ENCODE results near the gene CUL5.
A peak's percentile ranks its signal among the peaks of the same experiment; 100 is the strongest.
"Not testable (repeated sequence)": the region's sequence is repeated elsewhere in the genome, so short reads cannot be mapped to it uniquely, and the experiment has no call there.

CUL5 gene

GRCh38 chr11:108117746-108118371 is 109.2 kb downstream of the CUL5 start:
- DNase-seq = peak; percentile 79

- not testable (repeated sequence) for DNase-seq
Measured at GRCh38 chr11:108120936-108121273, 112.2 kb downstream of the CUL5 start.

GRCh38 chr11:108121274-108122155 is 112.8 kb downstream of the CUL5 start, which contains the start of gene ACAT1:
Gene ACAT1, plus strand, starts transcription at chr11:108121567. Its CDS starts 40 bp downstream, at chr11:108121607.
- peak; percentile 97 for DNase-seq

DNA sequence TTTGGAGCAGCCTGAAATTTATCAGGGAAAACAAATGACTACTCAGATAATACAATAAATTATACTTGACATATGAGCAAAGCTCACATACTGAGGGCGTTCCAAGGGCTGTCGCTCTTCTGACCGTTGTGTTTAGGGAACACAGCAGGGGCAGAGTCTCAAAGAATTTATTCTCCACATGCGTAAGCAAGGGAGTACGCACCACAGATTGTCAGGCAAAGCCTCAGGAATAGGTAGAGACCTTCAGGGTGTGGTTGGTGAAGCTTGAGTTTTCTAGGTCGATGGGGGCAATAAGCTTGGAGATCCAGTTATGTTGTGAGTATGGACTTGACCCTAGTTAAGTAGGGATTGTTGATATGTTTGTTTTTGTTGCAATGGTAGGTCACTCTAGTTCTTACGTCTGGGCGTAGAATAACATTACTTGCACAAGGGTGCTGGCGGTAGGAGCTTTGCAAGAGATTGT is 113.5 kb downstream of the CUL5 start:
- DNase-seq = peak; percentile 95

DNA sequence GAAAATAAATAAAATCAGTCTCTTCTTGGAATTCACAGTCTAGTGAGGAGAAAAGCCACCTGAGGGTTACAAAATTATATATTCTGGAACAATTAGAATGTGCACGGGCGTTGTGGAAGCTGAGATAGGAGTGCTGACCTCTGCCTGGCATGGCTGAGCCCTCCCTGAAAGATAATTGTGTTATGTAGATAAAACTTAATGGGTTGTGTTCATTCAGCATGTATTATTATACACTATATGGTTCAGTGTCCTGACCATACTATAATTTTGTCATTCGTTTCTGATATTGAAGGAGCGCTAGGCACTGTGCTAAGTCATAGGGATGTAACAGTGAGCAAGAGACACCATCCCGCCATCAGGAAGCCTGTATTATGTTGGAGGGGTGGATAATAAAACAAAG is 116.4 kb downstream of the CUL5 start:
- DNase-seq = peak; percentile 90

- DNase-seq = no peak
Measured at GRCh38 chr11:108128772-108129171, 120.1 kb downstream of the CUL5 start.

- DNase-seq = no peak
Measured at GRCh38 chr11:108131993-108132392, 123.3 kb downstream of the CUL5 start.

DNA sequence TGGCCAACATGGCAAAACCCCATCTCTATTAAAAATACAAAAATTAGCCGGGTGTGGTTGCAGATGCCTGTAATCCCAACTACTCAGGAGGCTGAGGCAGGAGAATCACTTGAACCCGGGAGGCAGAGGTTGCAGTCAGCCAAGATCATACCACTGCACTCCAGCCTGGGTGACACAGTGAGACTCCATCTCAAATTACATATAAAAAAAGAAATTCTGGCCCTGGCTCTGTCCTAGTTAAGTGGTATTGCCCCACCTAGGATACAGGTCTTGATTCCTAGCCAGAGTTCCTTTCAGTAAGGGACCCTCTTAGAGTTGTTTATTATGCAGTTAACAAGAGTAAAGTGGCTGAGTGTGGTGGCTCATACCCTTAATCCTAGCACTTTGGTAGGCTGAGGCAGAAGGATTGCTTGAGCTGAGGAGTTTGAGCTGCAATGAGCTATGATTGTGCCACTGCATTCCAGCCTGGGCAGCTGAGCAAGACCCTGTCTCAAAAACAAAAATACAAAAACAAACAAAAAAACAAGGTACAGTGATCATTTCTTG is 124.4 kb downstream of the CUL5 start:
- not testable (repeated sequence) for DNase-seq

GRCh38 chr11:108135845-108136544 is 127.3 kb downstream of the CUL5 start:
- peak; percentile 12 for DNase-seq

- DNase-seq = no peak
Measured at GRCh38 chr11:108137212-108137611, 128.5 kb downstream of the CUL5 start.

GRCh38 chr11:108142304-108142703 is 133.6 kb downstream of the CUL5 start:
- no peak for DNase-seq

DNA sequence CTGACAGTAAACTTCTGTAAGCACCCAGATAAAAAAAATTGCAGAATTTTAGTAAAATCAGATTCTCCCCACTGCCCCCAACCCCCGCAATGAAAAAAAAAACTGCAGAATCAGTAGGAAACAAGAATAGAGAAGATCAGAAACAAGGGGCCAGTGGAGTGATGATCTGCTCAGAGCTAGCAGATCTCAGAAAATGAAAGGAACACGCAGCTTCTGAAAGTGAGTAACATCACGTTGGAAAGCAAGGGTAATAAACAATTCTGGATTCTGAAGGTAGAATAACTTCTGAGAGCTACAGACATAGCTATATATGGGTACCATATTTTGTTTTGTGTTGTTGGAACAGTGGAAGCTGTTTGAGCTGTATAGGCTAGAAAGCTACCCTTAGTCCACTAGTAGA is 135.9 kb downstream of the CUL5 start:
- DNase-seq = no peak

- DNase-seq = no peak
Measured at GRCh38 chr11:108147150-108147549, 138.5 kb downstream of the CUL5 start.

- DNase-seq = no peak
Measured at GRCh38 chr11:108148556-108148955, 139.9 kb downstream of the CUL5 start.

GRCh38 chr11:108154591-108154990 is 145.9 kb downstream of the CUL5 start:
- peak; percentile 34 for DNase-seq
